SU-DHL-6 (cell line): ENCODE data around the gene RAB1A.

Experiments
- EZH2phosphoT487 ChIP-seq: fragments of 200-600 bp; sonication (generic), shearing (Covaris generic); conservative IDR thresholded peaks from 2 replicates; pipeline ENCODE4 v1.6.1; 2018; ENCODE audit warnings: mild to moderate bottlenecking, antibody characterized with exemption, low read length, moderate library complexity, mixed read lengths
- TF ChIP-seq, protein P1 (sequence below): fragments of 200-600 bp; sonication (generic); IDR thresholded peaks from one replicate; pipeline ENCODE4 v1.5.1; 2017; ENCODE audit warnings: antibody characterized with exemption, mild to moderate bottlenecking, low read length, moderate library complexity; ENCODE audit not compliant: insufficient read depth, poor library complexity, severe bottlenecking

DNA sequence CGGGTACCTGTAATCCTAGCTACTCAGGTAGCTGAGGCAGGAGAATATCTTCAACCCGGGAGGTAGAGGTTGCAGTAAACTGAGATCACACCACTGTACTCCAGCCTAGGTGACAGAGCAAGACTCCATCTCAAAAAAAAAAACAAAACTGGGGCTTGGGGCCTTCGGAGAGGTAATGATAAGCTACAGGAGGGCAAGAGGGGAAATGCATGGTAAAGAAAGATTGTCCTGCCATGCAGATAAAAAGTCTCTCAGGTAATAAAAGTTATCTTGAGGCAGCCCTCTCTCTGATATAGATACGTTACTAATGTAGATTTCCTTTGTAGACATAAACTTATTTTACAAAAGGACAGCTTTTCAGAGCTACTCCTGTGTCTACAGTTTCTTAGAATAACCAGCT lies 3.7 kb upstream of the RAB1A start:
- TF ChIP-seq, protein P1, sequence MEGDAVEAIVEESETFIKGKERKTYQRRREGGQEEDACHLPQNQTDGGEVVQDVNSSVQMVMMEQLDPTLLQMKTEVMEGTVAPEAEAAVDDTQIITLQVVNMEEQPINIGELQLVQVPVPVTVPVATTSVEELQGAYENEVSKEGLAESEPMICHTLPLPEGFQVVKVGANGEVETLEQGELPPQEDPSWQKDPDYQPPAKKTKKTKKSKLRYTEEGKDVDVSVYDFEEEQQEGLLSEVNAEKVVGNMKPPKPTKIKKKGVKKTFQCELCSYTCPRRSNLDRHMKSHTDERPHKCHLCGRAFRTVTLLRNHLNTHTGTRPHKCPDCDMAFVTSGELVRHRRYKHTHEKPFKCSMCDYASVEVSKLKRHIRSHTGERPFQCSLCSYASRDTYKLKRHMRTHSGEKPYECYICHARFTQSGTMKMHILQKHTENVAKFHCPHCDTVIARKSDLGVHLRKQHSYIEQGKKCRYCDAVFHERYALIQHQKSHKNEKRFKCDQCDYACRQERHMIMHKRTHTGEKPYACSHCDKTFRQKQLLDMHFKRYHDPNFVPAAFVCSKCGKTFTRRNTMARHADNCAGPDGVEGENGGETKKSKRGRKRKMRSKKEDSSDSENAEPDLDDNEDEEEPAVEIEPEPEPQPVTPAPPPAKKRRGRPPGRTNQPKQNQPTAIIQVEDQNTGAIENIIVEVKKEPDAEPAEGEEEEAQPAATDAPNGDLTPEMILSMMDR, result no peak
- TF ChIP-seq EZH2phosphoT487, result no peak
